ENCODE measurements around the gene CNIH1. TPM values are rescaled to one million over a fixed set of nuclear protein-coding genes. Genes with fewer than 3 reads are reported as not detected.
A peak's percentile ranks its signal among the peaks of the same experiment; 100 is the strongest.
"Not testable (repeated sequence)": the region's sequence is repeated elsewhere in the genome, so short reads cannot be mapped to it uniquely, and the experiment has no call there.

The CNIH1 gene
- total RNA-seq, 2 donors from 2014 or later = 73.5 to 79.1 TPM

DNA sequence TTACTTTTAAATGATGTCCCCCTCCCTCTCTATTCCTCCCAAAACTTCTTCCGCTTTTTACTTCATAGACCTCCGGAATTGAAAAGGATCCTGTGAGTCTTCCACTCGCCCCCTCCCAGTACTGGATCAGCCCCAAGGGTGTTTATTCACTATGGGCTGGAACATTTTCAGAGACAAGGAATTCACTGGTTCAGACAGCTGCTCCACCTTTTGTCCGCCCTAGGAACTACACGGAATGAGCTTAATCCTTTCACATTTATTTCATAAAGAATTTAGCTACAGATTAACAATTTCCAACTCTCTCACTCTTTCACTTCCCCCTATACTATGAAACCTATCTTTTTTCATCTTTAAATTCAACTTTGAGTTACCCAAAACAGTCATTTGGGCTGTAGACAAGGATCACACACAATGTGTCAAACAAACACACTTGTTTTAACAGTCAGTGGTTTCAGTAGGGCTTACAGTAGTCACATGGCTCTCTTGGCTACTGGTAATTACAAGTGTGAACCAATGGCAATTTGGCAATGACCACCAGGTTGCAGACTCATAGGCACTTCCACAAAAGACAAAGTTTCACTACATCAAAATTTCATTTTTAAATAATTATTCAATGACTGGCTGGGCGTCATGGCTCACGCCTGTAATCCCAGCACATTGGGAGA lies 20.6 kb downstream of the CNIH1 start:
- no peaks in the 10 kb centered on the region for H3K9me3 Mint-ChIP-seq
- ATAC-seq (peak; percentile 40 to 56), DNase-seq (ENCODE audit: low spot score in 2 of 2) (no peak)
- peaks cover 0 to 6% of the 10 kb centered on the region in 2 donors for H3K36me3 Mint-ChIP-seq
- peak overlapping the region in 1 of 2 donors; percentile 31 for H3K27ac Mint-ChIP-seq

DNA sequence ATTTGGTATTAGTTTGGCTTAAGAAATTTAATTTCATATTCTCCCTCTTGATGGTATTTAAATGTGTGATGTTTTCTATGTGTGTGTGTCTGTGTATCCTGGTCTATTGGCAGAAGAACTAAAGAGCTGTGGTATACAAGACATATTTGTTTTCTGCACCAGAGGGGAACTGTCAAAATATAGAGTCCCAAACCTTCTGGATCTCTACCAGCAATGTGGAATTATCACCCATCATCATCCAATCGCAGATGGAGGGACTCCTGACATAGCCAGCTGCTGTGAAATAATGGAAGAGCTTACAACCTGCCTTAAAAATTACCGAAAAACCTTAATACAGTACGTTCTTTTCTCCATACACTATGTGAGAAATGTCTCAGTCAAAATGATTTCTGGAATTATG lies 29.8 kb downstream of the CNIH1 start:
- no peak overlapping the region for H3K27ac Mint-ChIP-seq
- ATAC-seq (no peak), DNase-seq (ENCODE audit: low spot score in 2 of 2) (no peak)
- peaks cover 22 to 30% of the 10 kb centered on the region in 2 donors for H3K36me3 Mint-ChIP-seq
- peaks cover 0 to 3% of the 10 kb centered on the region in 2 donors for H3K9me3 Mint-ChIP-seq

GRCh38 chr14:54410215-54410614 lies 31.0 kb downstream of the CNIH1 start:
- H3K27ac Mint-ChIP-seq = no peak overlapping the region
- no peak for ATAC-seq
- no peak for DNase-seq (ENCODE audit: low spot score in 2 of 2)
- H3K36me3 Mint-ChIP-seq = peaks cover 32 to 40% of the 10 kb centered on the region in 2 donors
- H3K9me3 Mint-ChIP-seq = peaks cover 0 to 5% of the 10 kb centered on the region in 2 donors

- H3K9me3 Mint-ChIP-seq; DNase-seq (ENCODE audit: low spot score in 2 of 2); ATAC-seq; H3K27ac Mint-ChIP-seq: not testable (repeated sequence)
- H3K36me3 Mint-ChIP-seq = peaks cover 33 to 64% of the 10 kb centered on the region in 2 donors
Observed at GRCh38 chr14:54403401-54404005, 37.7 kb downstream of the CNIH1 start.

- no peak overlapping the region for H3K27ac Mint-ChIP-seq
- no peaks in the 10 kb centered on the region for H3K9me3 Mint-ChIP-seq
- ATAC-seq (no peak), DNase-seq (ENCODE audit: low spot score in 2 of 2) (no peak)
- H3K36me3 Mint-ChIP-seq = peaks cover 12 to 38% of the 10 kb centered on the region in 2 donors
Observed at GRCh38 chr14:54399560-54399959, 41.6 kb downstream of the CNIH1 start.

- ATAC-seq = peak; percentile 95
- Mint-ChIP-seq H3K36me3 (peaks cover 9 to 12% of the 10 kb centered on the region in 2 donors), H3K9me3 (no peaks in the 10 kb centered on the region), H3K27ac (peak within 1 kb of the TSS; percentile 81 to 98)
- peak; percentile 95 to 98 for DNase-seq (ENCODE audit: low spot score in 2 of 2)
Observed at GRCh38 chr14:54396493-54397335, 44.5 kb downstream of the CNIH1 start, which contains the start of gene CDKN3. Gene CDKN3 (plus strand): TSS chr14:54397007. CDS start chr14:54397069, 62 bp downstream.

DNA sequence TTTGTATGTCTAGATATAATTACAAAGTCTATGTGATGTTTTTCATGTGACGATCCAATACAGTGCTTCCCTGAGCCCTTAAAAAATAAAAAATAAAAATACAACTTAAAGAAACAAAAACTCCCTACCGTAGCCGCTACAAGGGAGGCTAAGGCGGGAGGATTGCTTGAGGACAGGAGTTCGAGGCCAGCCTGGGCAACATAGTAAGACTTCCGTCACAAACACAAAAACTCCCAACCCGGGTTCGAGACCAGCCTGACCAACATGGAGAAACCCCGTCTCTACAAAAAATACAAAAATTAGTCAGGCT lies 45.0 kb downstream of the CNIH1 start:
- ATAC-seq = no peak
- peaks cover 6 to 12% of the 10 kb centered on the region in 2 donors for H3K36me3 Mint-ChIP-seq
- H3K9me3 Mint-ChIP-seq = no peaks in the 10 kb centered on the region
- no peak for DNase-seq (ENCODE audit: low spot score in 2 of 2)
- peak overlapping the region; percentile 81 to 98 for H3K27ac Mint-ChIP-seq

DNA sequence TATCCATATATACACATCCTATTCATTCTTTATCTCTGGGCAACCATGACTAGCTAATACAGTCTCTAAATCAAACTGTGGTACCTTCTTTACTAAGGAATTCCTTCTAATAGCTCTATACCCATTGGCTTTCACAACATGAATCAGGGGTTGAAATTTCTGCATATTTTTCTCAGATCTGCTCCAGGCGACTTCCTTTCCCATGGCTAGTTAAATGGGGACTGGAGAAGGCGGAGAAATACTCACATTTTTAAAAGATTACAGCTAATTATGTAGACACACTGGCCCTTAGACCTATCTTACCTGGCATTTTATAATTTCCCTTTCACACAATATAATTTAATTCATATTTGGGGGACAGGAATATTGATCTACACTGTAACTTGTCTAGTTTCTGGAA lies 45.5 kb downstream of the CNIH1 start:
- DNase-seq (ENCODE audit: low spot score in 2 of 2) (no peak), ATAC-seq (no peak)
- no peaks in the 10 kb centered on the region for H3K9me3 Mint-ChIP-seq
- H3K27ac Mint-ChIP-seq = no peak overlapping the region
- H3K36me3 Mint-ChIP-seq = peaks cover 6 to 12% of the 10 kb centered on the region in 2 donors

GRCh38 chr14:54395284-54395683 lies 45.9 kb downstream of the CNIH1 start:
- Mint-ChIP-seq H3K36me3 (peaks cover 6 to 12% of the 10 kb centered on the region in 2 donors), H3K27ac (no peak overlapping the region), H3K9me3 (no peaks in the 10 kb centered on the region)
- ATAC-seq (no peak), DNase-seq (ENCODE audit: low spot score in 2 of 2) (no peak)

DNA sequence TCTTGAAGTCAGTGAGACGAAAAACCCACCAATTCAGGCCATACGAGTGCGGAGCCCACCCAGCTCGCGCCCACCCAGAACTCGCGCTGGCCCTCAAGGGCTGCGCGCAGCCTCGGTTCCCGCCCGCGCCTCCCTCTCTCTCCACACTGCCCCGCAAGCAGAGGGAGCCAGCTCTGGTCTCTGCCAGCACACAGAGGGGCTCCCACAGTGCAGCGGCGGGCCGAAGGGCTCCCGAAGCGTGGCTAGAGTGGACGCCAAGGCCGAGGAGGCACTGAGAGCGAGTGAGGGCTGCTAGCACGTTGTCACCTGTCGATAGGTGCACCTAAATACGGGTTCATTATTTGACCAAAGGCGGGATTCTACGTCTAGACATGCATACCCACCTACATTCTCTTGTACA lies 46.6 kb downstream of the CNIH1 start:
- no peak overlapping the region for H3K27ac Mint-ChIP-seq
- peaks cover 6 to 12% of the 10 kb centered on the region in 2 donors for H3K36me3 Mint-ChIP-seq
- no peak for DNase-seq (ENCODE audit: low spot score in 2 of 2)
- no peaks in the 10 kb centered on the region for H3K9me3 Mint-ChIP-seq
- no peak for ATAC-seq

- not testable (repeated sequence) for H3K27ac Mint-ChIP-seq; ATAC-seq; DNase-seq (ENCODE audit: low spot score in 2 of 2); H3K9me3 Mint-ChIP-seq
- H3K36me3 Mint-ChIP-seq = peaks cover 6 to 12% of the 10 kb centered on the region in 2 donors
Observed at GRCh38 chr14:54392986-54393884, 47.9 kb downstream of the CNIH1 start.

DNA sequence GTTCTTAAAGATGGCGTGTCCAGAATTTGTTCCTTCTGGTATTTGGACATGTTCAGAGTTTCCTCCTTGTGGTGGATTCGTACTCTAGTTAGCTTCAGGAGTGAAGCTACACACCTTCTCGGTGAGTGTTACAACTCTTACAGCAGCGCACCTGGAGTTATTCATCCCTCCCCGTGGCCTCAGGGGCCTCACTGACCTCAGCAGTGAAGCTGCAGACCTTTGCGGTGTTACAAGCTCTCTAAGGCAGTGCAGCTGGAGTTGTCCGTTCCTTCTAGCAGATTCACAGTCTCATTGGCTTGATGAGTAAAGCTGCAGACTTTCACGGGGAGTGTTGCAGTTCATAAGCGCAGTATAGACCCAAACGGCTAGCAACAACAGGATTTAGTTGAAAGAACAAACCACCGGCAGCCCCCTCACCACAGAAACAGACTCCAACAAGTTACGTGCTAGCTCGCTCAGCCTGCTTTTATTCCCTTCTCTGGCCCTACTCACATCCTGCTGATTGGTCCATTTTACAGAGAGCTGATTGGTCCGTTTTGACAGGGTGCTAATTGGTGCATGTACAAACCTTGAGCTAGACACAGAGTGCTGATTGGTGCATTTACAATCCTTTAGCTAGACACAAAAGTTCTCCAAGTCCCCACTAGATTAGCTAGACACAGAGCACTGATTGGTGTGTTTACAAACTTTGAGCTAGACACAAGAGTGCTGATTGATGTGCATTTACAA lies 48.9 kb downstream of the CNIH1 start:
- no peak for ATAC-seq
- Mint-ChIP-seq H3K9me3 (no peaks in the 10 kb centered on the region), H3K27ac (no peak overlapping the region)

DNA sequence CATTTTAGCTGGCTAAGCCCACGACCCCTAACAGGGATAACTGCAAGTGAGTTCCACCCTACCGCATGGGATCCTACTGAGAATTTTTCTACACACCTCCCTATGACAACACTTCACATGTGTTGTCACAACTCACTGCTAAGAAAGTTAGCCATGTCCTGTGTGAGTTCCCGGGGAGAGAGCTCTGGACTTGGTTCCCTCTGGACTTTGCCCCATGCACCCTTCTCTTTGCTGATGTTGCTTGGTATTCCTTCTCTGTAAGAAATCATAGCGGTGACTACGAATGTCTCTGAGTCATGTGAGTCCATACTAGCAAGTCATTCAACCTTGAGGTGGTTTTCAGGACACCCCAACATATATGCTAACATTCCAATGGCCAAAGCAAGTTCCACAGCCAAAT lies 53.8 kb downstream of the CNIH1 start:
- no peaks in the 10 kb centered on the region for H3K9me3 Mint-ChIP-seq
- DNase-seq (ENCODE audit: low spot score in 2 of 2) (no peak), ATAC-seq (no peak)

More for the DNA sequence above, 48.9 kb downstream of the CNIH1 start:
- DNase-seq (ENCODE audit: low spot score in 2 of 2) = no peak
- peaks cover 6% of the 10 kb centered on the region in 2 donors for H3K36me3 Mint-ChIP-seq

DNA sequence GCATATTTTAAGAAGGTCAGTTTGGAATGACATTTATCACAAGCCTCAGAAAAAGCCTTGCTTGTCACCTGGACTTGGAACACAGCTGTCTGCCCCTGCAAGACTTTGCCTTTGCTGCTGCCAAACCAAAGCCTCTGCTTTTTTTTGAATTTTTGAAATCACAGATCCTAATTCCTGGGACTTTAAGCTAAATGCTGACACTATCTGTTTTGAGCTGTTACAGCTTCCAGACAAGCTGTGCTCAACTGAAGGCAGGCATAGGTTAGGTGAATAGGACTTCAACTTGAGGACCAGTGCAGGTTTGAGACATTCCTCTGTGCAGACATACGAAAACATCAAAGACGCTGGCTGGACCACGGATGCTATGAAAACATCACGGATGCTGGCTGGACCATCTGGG lies 55.6 kb downstream of the CNIH1 start:
- ATAC-seq (no peak), DNase-seq (ENCODE audit: low spot score in 2 of 2) (no peak)
- Mint-ChIP-seq H3K27ac (no peak overlapping the region), H3K36me3 (no peaks in the 10 kb centered on the region), H3K9me3 (no peaks in the 10 kb centered on the region)

More for the DNA sequence above, 53.8 kb downstream of the CNIH1 start:
- Mint-ChIP-seq H3K27ac (no peak overlapping the region), H3K36me3 (no peaks in the 10 kb centered on the region)

DNA sequence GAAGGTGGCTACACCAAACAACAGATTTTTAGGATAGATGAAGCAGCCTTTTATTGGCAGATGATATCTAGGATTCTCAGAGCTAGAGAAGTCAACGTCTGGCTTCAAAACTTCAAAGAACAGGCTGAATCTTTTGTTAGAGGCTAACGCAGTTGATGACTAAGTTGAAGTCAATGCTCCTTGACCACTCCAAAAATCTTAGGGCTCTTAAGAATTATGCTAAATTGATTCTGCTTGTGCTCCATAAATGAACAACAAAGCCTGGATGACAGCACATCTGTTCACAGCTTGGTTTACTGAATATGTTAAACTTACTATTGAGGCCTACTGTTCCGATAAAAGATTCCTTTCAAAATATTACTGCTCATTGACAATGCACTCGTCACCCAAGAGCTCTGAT lies 57.3 kb downstream of the CNIH1 start:
- ATAC-seq (no peak), DNase-seq (ENCODE audit: low spot score in 2 of 2) (no peak)
- Mint-ChIP-seq H3K27ac (no peak overlapping the region), H3K36me3 (no peaks in the 10 kb centered on the region), H3K9me3 (no peaks in the 10 kb centered on the region)

DNA sequence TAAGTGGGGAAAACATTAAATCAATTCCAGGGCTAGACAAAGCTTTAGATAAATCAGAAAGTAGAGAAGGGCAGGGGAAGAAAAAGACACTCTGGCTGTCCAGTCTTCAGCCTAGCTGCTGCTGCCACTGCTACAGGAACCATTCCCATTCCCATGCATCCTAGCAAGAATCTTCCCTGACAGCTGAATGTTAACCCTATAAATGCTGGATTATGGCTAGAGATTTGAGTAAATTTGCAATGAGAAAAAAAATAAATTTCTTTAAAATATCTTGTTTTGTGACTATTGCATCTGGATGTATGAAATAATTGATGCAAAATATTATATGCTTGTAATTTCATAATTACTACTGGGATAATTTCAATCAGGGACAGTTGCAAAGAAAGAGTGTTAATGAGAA lies 59.4 kb downstream of the CNIH1 start:
- no peaks in the 10 kb centered on the region for H3K9me3 Mint-ChIP-seq
- ATAC-seq (no peak), DNase-seq (ENCODE audit: low spot score in 2 of 2) (no peak)
- H3K36me3 Mint-ChIP-seq = no peaks in the 10 kb centered on the region
- H3K27ac Mint-ChIP-seq = no peak overlapping the region

All from activated naive CD4-positive, alpha-beta T cell treated with anti-CD3 and anti-CD28 coated beads, Interleukin-2, amount 50 U/mL, for 72 hours (primary cell).